NB4 (cell line): ENCODE measurements around the gene MSI2.

Source experiments
- POLR2A ChIP-seq: IDR thresholded peaks from 2 replicates; pipeline ENCODE4 v1.6.1; 2011; ENCODE audit warnings: mild to moderate bottlenecking; ENCODE audit not compliant: insufficient read length; ENCODE audit errors: extremely low read depth
- TF ChIP-seq, protein P1 (sequence below): IDR thresholded peaks from one replicate; pipeline ENCODE4 v1.5.1; 2012; ENCODE audit warnings: low read depth, low read length

GRCh38 chr17:57568340-57568739 lies 312.0 kb downstream of the MSI2 start:
- TF ChIP-seq, protein P1, sequence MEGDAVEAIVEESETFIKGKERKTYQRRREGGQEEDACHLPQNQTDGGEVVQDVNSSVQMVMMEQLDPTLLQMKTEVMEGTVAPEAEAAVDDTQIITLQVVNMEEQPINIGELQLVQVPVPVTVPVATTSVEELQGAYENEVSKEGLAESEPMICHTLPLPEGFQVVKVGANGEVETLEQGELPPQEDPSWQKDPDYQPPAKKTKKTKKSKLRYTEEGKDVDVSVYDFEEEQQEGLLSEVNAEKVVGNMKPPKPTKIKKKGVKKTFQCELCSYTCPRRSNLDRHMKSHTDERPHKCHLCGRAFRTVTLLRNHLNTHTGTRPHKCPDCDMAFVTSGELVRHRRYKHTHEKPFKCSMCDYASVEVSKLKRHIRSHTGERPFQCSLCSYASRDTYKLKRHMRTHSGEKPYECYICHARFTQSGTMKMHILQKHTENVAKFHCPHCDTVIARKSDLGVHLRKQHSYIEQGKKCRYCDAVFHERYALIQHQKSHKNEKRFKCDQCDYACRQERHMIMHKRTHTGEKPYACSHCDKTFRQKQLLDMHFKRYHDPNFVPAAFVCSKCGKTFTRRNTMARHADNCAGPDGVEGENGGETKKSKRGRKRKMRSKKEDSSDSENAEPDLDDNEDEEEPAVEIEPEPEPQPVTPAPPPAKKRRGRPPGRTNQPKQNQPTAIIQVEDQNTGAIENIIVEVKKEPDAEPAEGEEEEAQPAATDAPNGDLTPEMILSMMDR, result no peak
- no peak for TF ChIP-seq POLR2A
